Left ventricle myocardium inferior (tissue), 1 donor: ENCODE data around the gene VIL1. TPM values are rescaled to one million over a fixed set of nuclear protein-coding genes. Genes with fewer than 3 reads are reported as not detected.

Experiments
- DNase-seq: peaks from one replicate; pipeline ENCODE4 v3.0.0-alpha.2; 2020
- H3K27ac ChIP-seq: fragments of 200-600 bp; replicated peaks from 2 replicates; pipeline ENCODE4 v1.8.0; 2021
- H3K27me3 ChIP-seq: fragments of 200-600 bp; 2 replicates; pipeline ENCODE4 v1.8.0; 2021; ENCODE audit warnings: low read depth
- H3K36me3 ChIP-seq: fragments of 200-600 bp; 2 replicates; pipeline ENCODE4 v1.8.0; 2021
- H3K4me1 ChIP-seq: fragments of 200-600 bp; 2 replicates; pipeline ENCODE4 v1.8.0; 2021
- H3K4me3 ChIP-seq: fragments of 200-600 bp; 2 replicates; pipeline ENCODE4 v1.8.0; 2021; ENCODE audit warnings: mild to moderate bottlenecking, moderate library complexity
- H3K9me3 ChIP-seq: fragments of 200-600 bp; replicated peaks from 2 replicates; pipeline ENCODE4 v1.8.0; 2021
- intact Hi-C: fragments of 100-400 bp; cut with micrococcal nuclease; formaldehyde crosslinking; loops from one replicate; pipeline ENCODE4 v1.11.0; 2022
- total RNA-seq: library from RNA; stranded (reverse); fragmentation: NEBNext Ultra II Directional; extraction: Animal tissue kit (Norgen Biotek cat#: 25700); gene quantifications from one replicate; pipeline ENCODE4 v1.2.1, GENCODE V29; 2021
- TF ChIP-seq, protein P1 (sequence below): fragments of 200-600 bp; IDR thresholded peaks from 2 replicates; pipeline ENCODE4 v1.8.0; 2021; ENCODE audit warnings: antibody characterized with exemption, mild to moderate bottlenecking, borderline replicate concordance
- donor health status: DM: no; HTN: yes; CAD: no; lungs with severe emphysema.

Gene VIL1
- total RNA-seq, 1 donor from 2014 or later: not detected

DNA sequence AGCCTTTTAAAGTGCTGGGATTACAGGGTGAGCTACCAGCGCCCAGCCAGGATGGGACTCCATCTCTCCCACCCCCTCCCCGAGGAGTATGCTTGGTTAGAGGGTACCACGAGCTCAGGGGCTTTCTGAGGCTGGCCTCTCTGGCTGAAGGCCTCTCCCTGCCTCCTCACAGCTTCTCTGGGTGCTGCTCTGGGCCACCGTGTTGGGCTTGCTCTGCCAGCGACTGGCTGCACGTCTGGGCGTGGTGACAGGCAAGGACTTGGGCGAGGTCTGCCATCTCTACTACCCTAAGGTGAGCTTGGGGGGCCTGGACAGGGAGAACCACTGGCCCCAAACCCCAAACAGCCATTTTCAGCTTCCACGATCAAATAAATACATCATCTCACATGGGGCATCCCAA is 33.9 kb upstream of the VIL1 start:
- no peak overlapping the region for H3K4me3 ChIP-seq
- H3K36me3 ChIP-seq: no peaks in the 10 kb centered on the region
- no peak overlapping the region for H3K27ac ChIP-seq
- no peaks in the 10 kb centered on the region for H3K27me3 ChIP-seq
- TF ChIP-seq, protein P1, sequence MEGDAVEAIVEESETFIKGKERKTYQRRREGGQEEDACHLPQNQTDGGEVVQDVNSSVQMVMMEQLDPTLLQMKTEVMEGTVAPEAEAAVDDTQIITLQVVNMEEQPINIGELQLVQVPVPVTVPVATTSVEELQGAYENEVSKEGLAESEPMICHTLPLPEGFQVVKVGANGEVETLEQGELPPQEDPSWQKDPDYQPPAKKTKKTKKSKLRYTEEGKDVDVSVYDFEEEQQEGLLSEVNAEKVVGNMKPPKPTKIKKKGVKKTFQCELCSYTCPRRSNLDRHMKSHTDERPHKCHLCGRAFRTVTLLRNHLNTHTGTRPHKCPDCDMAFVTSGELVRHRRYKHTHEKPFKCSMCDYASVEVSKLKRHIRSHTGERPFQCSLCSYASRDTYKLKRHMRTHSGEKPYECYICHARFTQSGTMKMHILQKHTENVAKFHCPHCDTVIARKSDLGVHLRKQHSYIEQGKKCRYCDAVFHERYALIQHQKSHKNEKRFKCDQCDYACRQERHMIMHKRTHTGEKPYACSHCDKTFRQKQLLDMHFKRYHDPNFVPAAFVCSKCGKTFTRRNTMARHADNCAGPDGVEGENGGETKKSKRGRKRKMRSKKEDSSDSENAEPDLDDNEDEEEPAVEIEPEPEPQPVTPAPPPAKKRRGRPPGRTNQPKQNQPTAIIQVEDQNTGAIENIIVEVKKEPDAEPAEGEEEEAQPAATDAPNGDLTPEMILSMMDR: no peak
- peaks cover 17% of the 10 kb centered on the region for H3K4me1 ChIP-seq
- DNase-seq: no peak
- intact Hi-C loops: no loop called here
- H3K9me3 ChIP-seq: no peaks in the 10 kb centered on the region

DNA sequence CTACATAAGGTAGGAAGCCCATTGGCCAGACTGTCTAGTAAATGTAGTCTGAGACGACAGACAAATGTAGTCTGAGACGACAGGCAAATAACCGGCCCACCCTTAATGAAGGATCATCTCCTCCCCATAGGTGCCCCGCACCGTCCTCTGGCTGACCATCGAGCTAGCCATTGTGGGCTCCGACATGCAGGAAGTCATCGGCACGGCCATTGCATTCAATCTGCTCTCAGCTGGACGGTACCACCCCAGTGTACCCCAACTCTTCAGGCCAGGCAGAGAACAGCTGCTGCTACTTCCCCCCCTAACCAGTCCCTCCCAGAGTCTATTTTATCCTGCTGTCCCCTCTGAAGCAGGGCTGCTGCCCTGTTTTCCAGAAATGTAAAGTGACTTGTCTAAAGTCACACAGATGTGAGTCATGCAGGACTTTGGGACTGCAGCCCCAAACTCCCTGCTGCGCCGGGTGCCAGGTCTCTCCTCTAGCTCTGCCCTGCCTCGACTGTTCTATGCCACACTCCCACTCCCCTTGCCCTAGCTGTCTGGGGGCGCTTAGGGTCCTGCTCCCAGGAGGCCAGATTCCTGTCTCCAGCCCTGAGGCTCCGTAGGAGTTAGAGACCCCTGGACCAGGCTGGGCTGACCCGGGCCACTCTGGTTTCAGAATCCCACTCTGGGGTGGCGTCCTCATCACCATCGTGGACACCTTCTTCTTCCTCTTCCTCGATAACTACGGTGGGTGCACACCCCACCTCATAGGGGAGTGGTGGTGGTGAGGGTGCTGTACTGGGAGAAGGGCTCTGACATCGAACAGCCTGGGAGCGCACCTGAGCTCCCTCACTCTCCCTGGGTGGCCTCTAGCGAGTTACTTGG is 32.2 kb upstream of the VIL1 start:
- H3K4me1 ChIP-seq: peaks cover 17% of the 10 kb centered on the region
- intact Hi-C loops: no loop called here
- DNase-seq: no peak

DNA sequence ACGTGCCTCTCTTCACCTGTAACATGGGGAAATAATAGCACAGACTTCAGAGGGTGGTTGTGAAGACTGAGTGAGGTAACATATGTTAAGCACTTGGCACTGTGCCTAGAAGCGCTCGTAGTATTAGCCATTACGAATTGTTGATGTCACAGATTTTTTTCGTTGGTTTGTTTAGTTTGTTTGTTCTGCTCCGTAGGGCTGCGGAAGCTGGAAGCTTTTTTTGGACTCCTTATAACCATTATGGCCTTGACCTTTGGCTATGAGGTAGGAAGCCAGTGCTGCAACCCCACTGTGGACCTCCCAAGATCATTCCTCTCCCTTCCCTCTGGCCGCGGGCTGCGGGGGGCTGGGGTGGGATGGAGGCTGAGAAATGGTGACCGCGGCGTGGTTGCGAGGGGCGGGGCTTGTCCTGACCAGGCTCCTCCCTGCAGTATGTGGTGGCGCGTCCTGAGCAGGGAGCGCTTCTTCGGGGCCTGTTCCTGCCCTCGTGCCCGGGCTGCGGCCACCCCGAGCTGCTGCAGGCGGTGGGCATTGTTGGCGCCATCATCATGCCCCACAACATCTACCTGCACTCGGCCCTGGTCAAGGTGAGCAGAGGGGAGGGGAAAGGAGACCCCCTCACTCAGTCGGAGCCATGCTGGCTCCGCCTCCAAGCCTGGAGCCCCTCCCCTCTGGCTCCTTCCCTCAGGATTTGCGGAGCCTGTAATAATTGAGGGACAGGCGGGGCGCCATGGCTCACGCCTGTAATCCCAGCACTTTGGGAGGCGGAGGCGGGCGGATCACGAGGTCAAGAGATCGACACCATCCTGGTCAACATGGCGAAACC is 31.3 kb upstream of the VIL1 start:
- H3K36me3 ChIP-seq: no peaks in the 10 kb centered on the region
- no peaks in the 10 kb centered on the region for H3K27me3 ChIP-seq
- H3K9me3 ChIP-seq: no peaks in the 10 kb centered on the region
- intact Hi-C loops: no loop called here
- TF ChIP-seq, protein P1: no peak
- peaks cover 17% of the 10 kb centered on the region for H3K4me1 ChIP-seq
- H3K4me3 ChIP-seq: peak overlapping the region; percentile 62
- peak overlapping the region; percentile 51 for H3K27ac ChIP-seq
- DNase-seq: no peak

More for the DNA sequence above, 32.2 kb upstream of the VIL1 start:
- TF ChIP-seq, protein P1: no peak
- Histone ChIP-seq H3K27me3 (no peaks in the 10 kb centered on the region), H3K36me3 (no peaks in the 10 kb centered on the region), H3K27ac (peak overlapping the region; percentile 51), H3K9me3 (no peaks in the 10 kb centered on the region), H3K4me3 (peak overlapping the region; percentile 62)

DNA sequence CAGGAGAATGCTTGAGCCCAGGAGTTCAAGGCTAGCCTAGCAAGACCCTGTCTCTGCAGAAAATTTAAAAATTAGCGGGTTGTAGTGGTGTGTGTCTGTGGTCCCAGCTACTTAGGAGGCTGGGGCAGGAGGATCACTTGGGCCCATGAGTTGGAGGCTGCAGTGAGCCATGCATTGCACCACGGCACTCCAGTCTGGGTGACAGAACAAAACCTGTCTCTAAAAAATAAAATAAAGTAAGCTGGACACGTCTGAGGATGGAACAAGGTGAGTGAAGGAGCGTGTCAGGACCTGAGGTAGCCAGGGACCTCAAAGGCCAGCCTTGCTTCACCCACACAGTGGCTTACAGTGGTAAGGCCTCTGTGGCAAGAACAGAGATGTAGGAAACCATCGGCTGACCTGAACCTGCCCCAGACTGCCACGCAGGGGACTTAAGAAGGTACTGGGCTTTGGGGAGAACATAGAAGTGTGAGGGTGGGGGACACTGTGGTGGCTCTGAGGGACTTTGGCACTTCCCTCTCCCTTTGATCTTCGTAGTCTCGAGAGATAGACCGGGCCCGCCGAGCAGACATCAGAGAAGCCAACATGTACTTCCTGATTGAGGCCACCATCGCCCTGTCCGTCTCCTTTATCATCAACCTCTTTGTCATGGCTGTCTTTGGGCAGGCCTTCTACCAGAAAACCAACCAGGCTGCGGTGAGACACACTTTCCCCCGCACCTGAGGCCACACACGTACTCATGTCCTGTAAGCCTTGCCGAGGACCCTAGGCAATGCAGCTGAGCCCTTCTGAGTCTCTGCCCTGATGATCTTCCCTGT is 29.4 kb upstream of the VIL1 start:
- Histone ChIP-seq H3K9me3 (no peaks in the 10 kb centered on the region), H3K36me3 (no peaks in the 10 kb centered on the region), H3K27ac (no peak overlapping the region), H3K4me3 (no peak overlapping the region), H3K27me3 (no peaks in the 10 kb centered on the region), H3K4me1 (peaks cover 17% of the 10 kb centered on the region)
- intact Hi-C loops: loop anchor here (10.0 kb wide), 1 partner anchor 95 kb away; the partner anchor contains the start of gene TMBIM1
- DNase-seq: no peak
- TF ChIP-seq, protein P1: no peak

DNA sequence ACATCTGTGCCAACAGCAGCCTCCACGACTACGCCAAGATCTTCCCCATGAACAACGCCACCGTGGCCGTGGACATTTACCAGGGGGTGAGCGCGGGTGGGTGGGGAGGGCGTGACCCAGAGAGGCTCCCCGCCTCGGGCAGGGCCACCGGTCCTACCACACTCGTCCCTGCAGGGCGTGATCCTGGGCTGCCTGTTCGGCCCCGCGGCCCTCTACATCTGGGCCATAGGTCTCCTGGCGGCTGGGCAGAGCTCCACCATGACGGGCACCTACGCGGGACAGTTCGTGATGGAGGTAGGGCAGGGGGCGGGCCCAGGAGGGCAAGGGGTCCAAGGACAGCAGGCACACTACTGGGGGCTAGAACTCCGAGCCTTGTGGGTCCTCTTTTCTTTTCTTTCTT is 27.7 kb upstream of the VIL1 start:
- Histone ChIP-seq H3K27me3 (no peaks in the 10 kb centered on the region), H3K4me3 (no peak overlapping the region), H3K27ac (no peak overlapping the region), H3K9me3 (no peaks in the 10 kb centered on the region), H3K4me1 (peaks cover 23% of the 10 kb centered on the region), H3K36me3 (no peaks in the 10 kb centered on the region)
- TF ChIP-seq, protein P1: no peak
- no peak for DNase-seq
- intact Hi-C loops: loop anchor here (10.0 kb wide), 1 partner anchor 96 kb away; the partner anchor contains the start of gene TMBIM1
